Subcutaneous adipose tissue (tissue), 4 donors: ENCODE measurements around the gene CPXM1. TPM values are rescaled to one million over a fixed set of nuclear protein-coding genes. Genes with fewer than 3 reads are reported as not detected.

Experiments used
- total RNA-seq, 4 donors: library from RNA; depleted of rRNA; stranded (reverse); fragments of >200 nt; gene quantifications; one replicate each; pipeline ENCODE4 v1.1.0, GENCODE V29; 2016
- TF ChIP-seq, protein P1 (sequence below): fragments of 450-650 bp; IDR thresholded peaks from one replicate; pipeline ENCODE4 v1.5.1; 2016; ENCODE audit warnings: low read depth, mild to moderate bottlenecking, control low read depth, antibody characterized with exemption, moderate library complexity

The CPXM1 gene
- total RNA-seq, 4 donors from 2014 or later: 9.8 to 85.5 (median 19.9) TPM

DNA sequence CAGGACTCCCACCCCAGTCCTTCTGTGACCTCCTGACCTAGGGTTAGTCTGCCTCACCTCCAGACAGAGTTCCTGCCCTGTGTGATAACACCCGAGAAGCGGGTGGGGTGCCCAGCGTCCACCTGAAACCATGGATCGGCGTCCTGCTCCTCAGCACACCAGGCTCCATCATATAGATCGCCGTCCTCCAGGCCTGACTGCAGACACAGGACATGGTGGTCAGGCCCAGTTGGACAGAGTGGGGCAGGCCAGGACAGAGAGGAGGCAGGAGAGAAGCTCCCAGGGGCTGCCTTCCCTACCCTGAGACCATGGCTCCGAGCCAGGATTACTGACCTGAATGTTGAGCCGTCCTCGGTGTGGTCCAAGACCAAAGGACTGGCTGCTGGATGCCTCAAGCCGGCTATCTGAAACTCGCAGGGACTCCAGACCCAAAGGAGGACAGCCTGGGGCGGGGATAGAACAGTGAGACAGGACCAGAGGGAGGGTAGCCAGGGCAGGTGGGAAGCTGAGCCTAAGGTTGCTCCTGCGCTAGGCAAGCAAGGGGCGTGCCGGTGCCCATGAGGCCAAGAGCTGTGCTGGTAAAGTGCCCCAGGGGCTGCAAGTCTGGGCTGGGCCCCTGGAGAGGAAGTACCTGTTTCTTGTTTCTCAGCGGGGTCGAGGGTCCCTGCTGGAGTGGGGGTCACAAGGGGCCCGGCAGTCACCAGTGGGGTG is 2.2 kb downstream of the CPXM1 start:
- TF ChIP-seq, protein P1, sequence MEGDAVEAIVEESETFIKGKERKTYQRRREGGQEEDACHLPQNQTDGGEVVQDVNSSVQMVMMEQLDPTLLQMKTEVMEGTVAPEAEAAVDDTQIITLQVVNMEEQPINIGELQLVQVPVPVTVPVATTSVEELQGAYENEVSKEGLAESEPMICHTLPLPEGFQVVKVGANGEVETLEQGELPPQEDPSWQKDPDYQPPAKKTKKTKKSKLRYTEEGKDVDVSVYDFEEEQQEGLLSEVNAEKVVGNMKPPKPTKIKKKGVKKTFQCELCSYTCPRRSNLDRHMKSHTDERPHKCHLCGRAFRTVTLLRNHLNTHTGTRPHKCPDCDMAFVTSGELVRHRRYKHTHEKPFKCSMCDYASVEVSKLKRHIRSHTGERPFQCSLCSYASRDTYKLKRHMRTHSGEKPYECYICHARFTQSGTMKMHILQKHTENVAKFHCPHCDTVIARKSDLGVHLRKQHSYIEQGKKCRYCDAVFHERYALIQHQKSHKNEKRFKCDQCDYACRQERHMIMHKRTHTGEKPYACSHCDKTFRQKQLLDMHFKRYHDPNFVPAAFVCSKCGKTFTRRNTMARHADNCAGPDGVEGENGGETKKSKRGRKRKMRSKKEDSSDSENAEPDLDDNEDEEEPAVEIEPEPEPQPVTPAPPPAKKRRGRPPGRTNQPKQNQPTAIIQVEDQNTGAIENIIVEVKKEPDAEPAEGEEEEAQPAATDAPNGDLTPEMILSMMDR: no peak

DNA sequence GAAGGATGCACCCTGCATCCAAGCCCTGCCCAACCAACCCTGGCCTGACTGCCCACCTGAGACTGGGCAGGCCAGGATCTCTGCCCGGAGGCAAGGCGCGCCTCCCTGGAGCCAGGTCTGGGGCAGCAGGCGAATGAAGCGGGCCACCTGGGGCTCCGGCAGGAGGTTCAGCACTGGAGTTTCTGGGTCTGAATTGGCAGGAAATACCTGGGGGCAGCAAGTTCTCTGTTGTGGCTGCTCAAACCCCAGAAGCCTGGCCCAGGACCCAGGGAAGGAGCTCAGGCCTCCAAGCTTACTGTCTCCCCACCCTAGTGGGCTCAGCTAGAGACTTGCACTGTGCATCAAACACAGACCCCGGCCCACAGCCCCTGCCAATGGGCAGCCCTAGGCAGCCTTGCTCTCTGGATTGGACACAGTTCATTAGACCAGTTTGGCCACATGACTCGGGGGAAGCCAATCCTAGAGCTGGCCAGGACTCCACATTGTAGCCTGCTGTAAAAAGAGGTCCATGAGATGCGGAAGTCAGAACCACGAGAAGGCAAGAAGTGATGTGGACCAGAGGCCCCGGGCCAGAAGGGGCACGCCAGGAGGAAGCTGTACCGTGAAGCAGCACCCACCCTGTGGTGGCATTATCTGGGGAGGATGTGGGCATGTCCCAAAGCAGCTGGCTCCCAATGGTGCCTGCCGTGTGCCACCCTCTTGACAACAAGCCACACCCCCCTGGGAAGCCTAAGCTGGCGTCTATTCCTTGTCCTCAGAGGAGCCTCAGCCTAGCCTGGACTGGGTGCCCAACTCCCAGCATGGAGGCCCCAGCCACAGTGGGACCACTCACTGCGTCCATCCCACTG is 3.1 kb downstream of the CPXM1 start:
- TF ChIP-seq, protein P1: no peak

DNA sequence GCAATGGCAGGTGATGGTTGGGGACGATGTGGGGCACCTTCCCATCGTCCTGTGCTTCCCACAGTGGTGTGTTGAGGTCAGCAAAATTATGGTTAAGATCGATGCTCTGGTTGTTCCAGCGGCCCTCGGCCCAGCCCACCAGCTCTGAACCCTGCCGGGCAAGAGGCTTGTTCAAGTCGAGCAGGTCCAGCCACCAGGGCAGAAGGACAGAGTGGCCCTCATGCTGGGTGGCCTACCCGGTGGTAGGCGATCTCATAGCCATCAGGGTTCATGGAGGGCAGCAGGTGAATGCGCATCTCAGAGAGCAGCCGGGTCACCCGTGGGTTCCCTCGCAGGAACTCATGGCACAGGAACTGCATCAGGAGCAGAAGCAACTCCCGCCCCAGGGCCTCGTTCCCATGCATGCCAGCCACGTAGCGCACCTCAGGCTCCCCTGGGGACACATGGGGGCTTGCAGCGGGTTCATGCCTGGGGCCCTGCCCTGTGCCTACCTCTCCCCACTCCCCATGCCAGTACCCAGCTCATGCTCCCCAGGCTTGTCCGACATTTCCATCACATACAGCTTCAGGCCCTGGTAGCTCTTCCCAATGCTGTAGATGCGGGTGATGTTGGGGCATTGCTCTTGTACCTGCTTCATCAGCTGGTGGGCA is 4.3 kb downstream of the CPXM1 start:
- TF ChIP-seq, protein P1: no peak

DNA sequence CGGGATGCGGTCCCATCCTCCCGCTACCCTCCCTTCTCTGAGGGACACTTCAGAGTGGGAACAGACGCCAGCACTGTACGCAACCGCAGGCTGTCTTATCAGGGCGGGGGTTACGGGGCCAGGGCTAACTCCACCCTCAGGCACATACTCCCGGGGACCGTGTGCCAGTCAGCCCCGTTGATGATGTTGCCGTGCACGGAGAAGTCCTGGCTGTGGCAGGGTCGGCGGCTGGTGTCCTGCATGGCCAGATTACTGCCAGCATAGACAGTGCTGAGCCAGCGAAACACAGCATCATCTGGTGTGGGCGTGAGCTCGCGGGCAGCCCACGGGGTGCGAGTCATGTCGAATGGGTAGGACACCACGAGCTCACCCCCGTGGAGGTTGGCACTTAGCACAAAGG is 5.0 kb downstream of the CPXM1 start:
- TF ChIP-seq, protein P1: no peak

DNA sequence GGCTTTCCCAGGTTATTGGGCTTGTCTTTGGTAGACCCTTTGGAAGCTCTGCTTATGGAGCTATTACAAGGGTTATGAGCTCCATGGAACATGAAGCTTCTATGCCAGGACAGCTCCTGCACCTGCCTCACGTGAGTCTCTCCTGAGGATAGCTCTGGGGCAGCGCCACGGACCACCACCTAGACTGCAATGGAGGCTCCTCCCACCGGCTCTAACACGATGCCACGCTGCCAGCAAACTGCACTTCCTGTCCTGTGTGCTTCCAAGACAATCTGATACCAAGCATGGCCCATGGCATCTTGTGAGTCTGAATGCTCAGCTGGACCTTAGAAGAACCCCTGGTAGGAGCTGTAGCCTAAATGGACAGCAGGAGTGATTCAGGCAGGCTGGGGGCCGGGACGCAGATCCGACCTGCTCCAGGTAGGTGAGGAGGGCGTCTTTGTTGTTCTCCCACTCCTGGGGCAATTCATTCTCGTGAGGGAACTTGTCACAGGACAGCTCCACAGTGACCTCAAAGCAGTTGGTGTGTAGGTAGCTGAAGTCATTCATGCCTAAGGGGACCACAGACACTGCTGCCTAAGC is 5.5 kb downstream of the CPXM1 start:
- TF ChIP-seq, protein P1: no peak

DNA sequence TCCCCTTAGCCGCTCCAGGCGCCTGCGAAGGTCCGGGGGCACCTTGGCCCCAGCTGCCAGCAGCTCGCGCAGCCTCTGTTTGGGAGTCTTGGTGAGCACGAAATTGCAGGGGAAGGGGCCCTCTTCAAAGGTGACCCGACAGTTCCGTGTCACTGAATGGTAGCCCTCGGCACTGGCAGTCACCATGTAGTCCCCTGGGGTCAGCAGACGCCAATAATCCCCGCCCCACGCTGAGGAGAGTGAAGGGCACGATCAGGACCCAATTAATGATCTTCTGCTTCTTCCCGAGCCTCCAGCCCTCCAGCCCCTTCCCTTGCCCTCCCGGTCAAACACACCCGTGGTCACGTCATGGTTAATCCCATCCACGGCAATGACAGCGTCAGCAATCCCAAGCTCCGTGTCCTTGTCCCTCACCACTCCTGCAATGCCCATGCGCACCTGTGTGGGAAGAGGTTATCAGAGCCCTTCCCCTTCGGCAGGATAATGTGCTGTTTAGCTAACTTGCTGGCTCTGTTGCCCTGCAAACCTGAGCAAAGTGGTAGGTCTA is 6.2 kb downstream of the CPXM1 start:
- TF ChIP-seq, protein P1: no peak
